ENCODE results near the gene CNOT4.

CNOT4 gene

GRCh38 chr7:135509839-135510591 lies at the start of gene CNOT4:
TSS of gene CNOT4 (minus strand) at chr7:135510102. CDS start at chr7:135438331, 71,771 bp downstream.
- DNase-seq = peak; percentile 97

- no peak for DNase-seq
These were observed 49.0 kb upstream of the CNOT4 start for GRCh38 chr7:135558881-135559280.

- peak; percentile 28 to 37 for DNase-seq
These were observed 48.5 kb upstream of the CNOT4 start for GRCh38 chr7:135558337-135558767.

- DNase-seq = peak; percentile 81 to 86
These were observed 47.8 kb upstream of the CNOT4 start, which contains the start of gene NUP205 for GRCh38 chr7:135557455-135558336. TSS of gene NUP205 (plus strand) at chr7:135557917. CDS start at chr7:135557945, 28 bp downstream.

- DNase-seq = no peak
These were observed 43.4 kb upstream of the CNOT4 start for GRCh38 chr7:135553346-135553745.

- DNase-seq = no peak
These were observed 42.2 kb upstream of the CNOT4 start for GRCh38 chr7:135552148-135552547.

GRCh38 chr7:135550196-135550595 lies 40.3 kb upstream of the CNOT4 start:
- DNase-seq = no peak

- no peak for DNase-seq
These were observed 31.1 kb upstream of the CNOT4 start for GRCh38 chr7:135541029-135541428.

GRCh38 chr7:135539629-135540028 lies 29.7 kb upstream of the CNOT4 start:
- no peak for DNase-seq

GRCh38 chr7:135538376-135538775 lies 28.5 kb upstream of the CNOT4 start:
- no peak for DNase-seq

- no peak for DNase-seq
These were observed 28.0 kb upstream of the CNOT4 start for GRCh38 chr7:135537905-135538304.

- DNase-seq = no peak
These were observed 27.6 kb upstream of the CNOT4 start for GRCh38 chr7:135537453-135537852.

- no peak for DNase-seq
These were observed 26.2 kb upstream of the CNOT4 start for GRCh38 chr7:135536150-135536549.

GRCh38 chr7:135527025-135527424 lies 17.1 kb upstream of the CNOT4 start:
- no peak for DNase-seq

- DNase-seq = no peak
These were observed 15.5 kb upstream of the CNOT4 start for GRCh38 chr7:135525426-135525825.

GRCh38 chr7:135523146-135523545 lies 13.2 kb upstream of the CNOT4 start:
- DNase-seq = no peak

GRCh38 chr7:135522509-135522908 lies 12.6 kb upstream of the CNOT4 start:
- no peak for DNase-seq

GRCh38 chr7:135519871-135520270 lies 10.0 kb upstream of the CNOT4 start:
- DNase-seq = no peak

- DNase-seq = no peak
These were observed 9.4 kb upstream of the CNOT4 start for GRCh38 chr7:135519233-135519688.

- DNase-seq = no peak
These were observed 8.8 kb upstream of the CNOT4 start for GRCh38 chr7:135518748-135519147.

- DNase-seq = no peak
These were observed 7.2 kb upstream of the CNOT4 start for GRCh38 chr7:135517060-135517459.

GRCh38 chr7:135514856-135515255 lies 5.0 kb upstream of the CNOT4 start:
- no peak for DNase-seq

GRCh38 chr7:135512135-135512887 lies 2.4 kb upstream of the CNOT4 start:
- peak; percentile 44 to 54 for DNase-seq

Data from NCI-H1930 (cell line).